Dermis microvascular lymphatic vessel endothelial cell (primary cell): Measurements from ENCODE around the gene CIAO1. TPM values are rescaled to one million over a fixed set of nuclear protein-coding genes. Genes with fewer than 3 reads are reported as not detected.
"Not testable (repeated sequence)": the region's sequence is repeated elsewhere in the genome, so short reads cannot be mapped to it uniquely, and the experiment has no call there.

Experiments
- DNase-seq, 2 donors: peaks; one replicate each; pipeline versions ENCODE4 v3.0.0 to v3.0.0-alpha.2; 2010; ENCODE audit warnings: low read depth in 2 of 2
- total RNA-seq: library from RNA; depleted of rRNA; stranded (reverse); fragments of >200 nt; gene quantifications from 2 replicates; pipeline ENCODE4 v1.2.1, GENCODE V29; 2014

CIAO1 gene
- total RNA-seq = 84.2 and 100 TPM in 2 replicates

DNA sequence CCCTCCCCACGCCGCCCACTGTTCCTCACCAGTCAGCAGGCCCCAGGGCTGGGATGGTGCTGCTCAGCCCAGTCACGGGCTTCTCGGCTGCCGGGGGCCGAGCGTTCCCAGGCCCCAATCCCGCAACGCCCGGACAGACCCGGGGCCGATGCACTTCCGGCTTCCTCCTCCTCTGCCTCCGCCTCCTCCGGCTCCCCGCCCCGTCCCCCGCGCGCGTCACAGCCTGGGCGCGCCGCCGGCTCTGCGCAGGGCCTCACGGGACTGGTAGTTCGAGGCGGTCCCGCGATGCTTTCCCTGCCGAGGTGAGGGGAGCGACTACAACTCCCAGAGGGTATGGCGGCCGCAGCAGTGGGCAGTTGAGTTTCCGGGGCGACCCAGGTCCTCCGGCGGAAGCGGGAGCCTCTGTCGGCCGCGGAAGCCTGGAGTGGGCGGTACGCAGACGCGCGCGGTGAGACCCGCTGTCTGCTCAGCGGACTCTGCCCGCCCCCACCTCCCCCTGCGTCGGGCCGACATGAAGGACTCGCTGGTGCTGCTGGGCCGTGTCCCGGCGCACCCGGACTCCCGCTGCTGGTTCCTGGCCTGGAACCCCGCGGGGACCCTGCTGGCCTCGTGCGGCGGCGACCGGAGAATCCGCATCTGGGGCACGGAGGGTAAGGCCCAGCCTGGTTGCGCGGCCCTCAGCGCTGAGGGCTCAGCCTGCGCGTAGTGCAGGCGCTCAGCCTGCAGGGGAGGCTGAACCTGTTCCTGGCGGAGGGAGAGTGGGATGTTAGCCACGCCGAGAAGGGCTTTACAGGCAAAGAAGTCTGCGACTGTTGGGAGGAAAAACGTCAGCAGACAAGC lies at the start of gene CIAO1, which contains the start of gene TMEM127:
TSS of gene CIAO1 (plus strand) at position 386 of the 840 bp plus-strand sequence. CDS start at position 512, 126 bp downstream.
TSS of gene TMEM127 (minus strand) at position 158 of the 840 bp plus-strand sequence. CDS start 616 bp downstream, outside the sequence.
- peak; percentile 93 to 99 for DNase-seq

DNA sequence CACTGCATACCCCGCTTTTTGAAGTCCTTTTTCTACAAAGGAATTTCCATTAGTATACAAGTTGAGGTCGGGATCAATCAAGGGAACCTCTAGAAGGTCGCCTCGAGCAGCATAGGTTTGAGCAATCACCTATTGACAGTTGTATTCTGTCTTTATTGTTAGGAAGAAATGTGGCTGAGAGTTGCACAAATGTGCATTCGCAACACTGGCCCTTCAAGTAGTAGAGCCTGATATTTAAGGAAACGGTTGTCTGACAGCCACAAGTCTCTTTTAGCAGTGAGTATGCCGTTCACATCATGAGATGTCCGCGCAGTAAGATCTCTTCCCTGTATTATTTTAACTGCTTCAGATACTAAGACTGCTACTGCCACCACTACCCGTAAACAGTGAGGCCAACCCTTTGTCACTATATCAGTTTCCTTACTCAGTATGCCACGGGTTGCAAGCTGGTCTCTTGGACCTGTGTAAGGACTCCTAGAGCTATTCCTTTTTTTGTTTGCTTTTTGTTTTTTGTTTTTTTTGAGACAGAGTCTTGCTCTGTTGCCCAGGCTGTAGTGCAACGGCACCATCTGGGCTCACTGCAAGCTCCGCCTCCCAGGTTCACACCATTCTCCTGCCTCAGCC lies 47.4 kb upstream of the CIAO1 start:
- DNase-seq = no peak

DNA sequence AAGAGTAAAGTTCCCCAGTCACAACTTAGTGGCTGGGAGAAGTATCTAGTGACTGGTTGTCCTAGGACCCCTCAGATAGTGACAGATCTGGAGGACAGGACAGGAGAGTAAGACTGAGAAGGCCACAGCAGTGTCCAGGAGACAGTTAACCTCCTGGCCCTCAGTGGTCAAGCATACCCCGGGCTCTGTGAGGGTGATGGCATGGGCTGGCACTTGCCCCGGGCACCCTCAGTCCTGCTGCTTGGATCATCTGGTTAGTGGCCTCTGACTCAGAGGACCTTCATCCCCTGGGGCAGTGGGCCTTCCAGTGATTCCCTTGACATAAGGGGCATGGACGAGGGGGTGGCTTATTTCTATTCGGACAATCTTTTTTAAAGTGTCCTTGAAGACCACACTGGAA lies 46.1 kb upstream of the CIAO1 start:
- not testable (repeated sequence) for DNase-seq

DNA sequence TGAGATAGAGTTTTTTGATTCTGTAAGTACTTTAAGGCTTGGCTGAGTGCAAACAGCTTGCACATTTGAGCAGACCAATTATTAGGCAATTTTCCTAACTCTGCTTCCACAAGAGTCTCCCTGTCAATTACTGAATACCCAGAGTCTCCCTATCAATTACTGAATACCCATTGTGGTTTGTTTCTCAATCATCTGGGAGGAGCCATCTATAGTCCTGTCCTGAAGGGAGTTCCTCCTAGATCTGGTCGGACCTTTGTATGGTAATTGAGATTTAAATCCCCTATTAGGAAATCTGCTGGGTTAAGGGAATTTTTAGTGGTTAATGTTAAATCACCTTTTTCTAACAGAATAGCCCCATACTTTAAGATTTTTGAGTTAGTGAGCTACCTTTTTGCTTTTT lies 44.9 kb upstream of the CIAO1 start:
- DNase-seq = not testable (repeated sequence)

DNA sequence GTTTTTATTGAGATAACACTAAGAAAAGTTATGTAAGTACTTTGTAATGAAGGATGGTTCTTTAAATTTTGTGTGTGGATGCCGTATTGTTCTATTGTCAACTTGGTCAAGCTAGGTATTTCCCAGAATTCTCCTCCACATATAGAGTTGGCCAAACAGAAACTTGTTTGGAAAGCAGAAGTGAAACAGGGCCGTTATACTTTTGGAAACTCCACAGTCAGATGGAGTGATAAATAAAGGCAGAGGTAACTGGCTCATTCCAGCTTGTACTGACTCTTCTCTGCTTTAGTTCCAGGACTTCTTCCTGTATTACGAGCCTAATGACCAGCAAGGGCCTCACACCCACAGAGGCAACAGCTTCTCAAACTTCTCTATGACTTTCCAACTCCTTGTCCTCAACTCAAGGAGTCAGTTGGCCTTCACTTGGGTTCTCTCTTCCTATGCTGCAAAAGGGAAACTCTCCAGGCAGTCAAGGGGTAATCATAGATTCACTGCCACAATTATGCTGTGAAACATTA lies 41.0 kb upstream of the CIAO1 start:
- no peak for DNase-seq

DNA sequence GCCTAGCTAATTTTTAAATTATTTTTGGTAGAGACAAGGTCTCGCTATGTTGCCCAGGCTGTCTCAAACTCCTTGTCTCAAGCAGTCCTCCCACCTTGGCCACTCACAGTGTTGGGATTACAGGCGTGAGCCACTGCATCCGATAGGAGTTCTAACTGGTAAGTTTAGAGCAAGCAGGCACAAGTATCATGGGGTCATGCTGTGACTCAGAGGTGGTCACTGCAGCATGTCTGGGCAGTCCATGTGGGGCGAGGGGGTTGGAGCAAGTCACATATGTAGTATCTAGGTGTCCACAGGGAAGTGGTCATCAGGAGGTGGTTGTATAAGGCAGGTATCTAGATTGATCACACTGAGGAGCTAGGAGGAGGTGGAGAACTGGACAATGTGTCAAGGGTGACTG lies 34.7 kb upstream of the CIAO1 start:
- no peak for DNase-seq

DNA sequence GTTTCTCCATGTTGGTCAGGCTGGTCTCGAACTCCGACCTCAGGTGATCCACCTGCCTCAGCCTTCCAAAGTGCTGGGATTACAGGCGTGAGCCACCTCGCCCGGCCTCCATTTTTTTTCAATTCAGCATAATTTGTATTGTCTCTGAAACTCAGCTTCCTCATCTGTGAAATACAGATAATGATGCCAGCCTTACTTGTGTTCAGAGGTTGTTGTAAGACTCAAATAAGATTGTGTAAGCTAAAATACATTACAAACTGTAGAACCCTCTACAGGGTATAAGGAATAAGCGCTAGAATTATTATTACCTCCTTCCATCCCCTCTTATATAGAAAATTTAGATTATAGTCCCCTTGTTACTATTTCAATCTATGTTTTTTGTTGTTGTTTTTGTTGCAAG lies 32.6 kb upstream of the CIAO1 start:
- DNase-seq = no peak

DNA sequence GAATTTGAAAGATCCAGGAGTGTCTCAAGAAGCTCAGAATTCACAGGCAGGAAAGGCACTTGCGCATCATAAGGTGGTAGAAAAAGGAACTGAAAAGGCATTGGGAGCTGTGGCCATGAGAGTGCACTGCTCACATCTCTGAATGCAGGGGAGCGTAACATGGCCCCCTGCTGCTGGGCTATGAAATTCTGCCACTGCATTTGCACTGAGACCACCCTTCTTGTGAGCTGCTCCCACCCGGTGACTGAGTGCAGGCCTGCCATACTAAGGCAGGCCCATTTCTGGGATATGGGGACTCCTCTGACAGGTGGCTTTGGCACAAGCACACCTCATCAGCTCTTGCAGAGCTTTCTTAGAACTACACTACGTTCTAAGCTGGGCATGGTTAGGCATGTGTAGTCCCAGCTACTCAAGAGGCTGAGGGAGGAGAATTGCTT lies 32.1 kb upstream of the CIAO1 start:
- no peak for DNase-seq

DNA sequence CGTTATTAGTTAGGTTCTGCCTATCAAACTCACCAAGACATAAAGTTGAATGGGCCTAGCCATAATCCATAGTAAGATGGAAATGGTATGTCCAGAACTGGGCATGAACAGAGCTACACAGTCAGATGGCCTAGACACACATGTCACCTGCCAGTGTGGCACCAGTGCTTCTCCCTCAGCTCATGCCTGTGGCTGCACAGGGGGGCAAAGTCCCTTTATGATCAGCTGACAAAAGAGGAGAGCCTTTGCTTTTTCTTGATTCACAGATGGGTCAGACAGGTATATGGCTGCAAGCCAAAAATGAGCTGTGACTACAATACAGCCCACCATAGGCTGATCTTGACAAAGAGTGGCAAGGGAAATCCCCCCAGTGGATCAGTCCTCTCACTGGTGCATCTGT lies 29.1 kb upstream of the CIAO1 start:
- DNase-seq = no peak

DNA sequence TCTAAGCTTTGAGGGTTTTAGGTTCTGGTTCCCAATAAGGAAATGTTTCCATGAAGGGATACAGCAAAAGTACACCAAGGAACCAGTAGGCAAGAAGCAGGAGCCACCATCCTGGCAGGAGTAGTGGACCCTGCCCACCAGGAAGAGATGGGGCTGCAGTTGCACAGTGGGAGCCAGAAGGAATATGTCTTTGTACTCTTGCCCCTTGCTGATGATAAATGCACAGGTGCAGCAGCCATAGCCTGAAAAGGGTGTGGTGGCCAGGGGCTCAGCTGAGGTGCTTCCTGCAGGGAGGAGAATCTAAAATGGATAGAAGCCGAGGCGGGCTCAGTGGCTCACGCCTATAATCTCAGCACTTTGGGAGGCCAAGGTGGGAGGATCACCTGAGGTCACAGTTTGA lies 27.8 kb upstream of the CIAO1 start:
- DNase-seq = no peak

DNA sequence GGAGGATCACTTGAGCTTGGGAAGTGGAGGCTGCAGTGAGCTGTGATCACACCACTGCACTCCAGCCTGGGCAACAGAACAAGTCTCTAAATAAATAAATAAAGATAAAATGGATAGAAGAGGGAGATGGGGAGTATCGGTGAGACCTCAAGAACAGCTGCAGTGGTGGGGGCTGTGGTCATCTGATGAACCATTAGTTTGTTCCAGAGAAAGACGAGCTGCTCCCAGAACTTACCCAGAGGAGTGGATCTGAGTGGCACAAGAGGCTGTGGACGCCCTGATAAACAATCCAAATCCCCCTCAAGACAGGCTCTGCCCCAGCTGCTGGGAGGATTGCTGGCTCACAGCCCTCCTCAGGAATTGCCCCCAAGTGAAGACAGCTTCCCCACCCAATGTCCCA lies 26.9 kb upstream of the CIAO1 start:
- no peak for DNase-seq

DNA sequence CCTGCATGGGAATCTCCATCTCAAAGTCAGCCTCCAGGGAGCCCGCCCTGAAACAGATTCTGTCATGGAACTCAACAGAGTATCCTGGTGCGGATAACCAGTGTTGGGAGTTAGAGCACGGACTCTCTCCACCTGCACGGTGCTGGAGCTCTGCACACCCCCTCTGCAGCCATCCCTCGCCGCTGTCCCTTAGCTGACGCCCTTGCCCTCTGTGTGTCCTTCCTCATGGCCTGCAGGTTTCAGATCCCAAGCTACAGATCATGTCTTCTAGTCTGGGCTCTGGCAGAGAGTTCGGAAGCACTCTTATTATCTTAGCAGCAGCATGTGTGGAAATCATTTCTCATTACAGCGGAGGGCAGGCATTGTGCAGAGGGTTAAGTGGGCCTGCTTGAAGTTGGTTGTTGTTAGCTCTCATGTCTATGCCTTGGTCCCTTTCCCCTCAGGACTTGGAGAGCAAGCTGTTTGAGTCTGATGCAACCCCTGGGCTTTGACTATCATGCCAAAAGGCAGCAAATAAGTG lies 26.2 kb upstream of the CIAO1 start:
- no peak for DNase-seq

DNA sequence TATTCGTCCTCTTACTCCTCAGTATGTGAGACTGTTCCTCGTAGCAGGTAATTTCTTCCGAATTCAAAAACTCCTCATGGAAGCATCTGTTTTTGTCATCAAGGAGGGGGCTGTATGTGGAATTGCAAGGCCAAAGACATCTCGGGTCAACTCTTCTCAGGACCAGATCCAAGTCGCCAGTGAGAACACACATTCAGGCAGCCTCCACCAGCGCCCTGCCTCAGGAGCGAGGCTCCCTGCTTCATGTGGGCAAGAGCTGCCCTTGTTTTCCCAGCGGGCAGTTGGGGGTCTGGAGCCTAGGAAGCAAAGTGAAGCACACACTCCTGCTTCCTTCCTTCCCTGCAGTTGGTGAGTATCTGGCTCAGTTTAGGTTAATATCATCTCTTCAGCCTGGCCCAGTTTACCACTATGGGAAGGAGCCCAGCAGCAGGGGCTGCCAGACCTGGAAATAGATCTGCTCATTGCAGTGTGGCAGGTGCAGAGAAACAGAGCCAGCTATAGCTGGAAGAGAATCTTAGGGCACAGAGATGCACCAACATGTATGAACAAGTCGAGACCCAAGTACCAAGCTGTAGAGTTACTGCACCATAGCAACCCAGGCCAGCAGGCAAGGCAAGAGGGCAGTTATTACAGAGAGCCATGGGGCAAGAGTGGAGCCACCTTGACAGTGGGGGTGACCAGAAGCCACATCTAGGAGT lies 25.5 kb upstream of the CIAO1 start:
- DNase-seq = no peak

DNA sequence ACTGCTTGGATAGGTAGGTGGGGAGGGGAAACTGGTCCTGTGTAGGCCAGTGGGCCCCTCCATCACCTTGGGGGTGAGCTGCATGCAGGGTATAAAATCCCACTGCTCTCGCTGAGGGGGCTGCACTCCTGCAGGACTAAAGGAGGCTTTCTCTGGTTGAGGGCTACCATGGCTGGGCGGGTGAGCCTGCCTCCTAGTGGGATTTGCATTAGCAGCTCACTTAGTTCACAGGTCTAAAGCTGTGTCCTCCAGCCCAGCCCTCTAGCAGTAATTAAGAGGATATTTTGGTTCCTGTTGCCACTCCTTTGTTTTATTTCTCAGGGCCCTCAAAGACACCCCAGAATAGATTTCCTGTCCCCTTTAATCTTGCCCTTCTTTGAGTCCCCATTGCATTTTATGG lies 24.8 kb upstream of the CIAO1 start:
- DNase-seq = no peak

DNA sequence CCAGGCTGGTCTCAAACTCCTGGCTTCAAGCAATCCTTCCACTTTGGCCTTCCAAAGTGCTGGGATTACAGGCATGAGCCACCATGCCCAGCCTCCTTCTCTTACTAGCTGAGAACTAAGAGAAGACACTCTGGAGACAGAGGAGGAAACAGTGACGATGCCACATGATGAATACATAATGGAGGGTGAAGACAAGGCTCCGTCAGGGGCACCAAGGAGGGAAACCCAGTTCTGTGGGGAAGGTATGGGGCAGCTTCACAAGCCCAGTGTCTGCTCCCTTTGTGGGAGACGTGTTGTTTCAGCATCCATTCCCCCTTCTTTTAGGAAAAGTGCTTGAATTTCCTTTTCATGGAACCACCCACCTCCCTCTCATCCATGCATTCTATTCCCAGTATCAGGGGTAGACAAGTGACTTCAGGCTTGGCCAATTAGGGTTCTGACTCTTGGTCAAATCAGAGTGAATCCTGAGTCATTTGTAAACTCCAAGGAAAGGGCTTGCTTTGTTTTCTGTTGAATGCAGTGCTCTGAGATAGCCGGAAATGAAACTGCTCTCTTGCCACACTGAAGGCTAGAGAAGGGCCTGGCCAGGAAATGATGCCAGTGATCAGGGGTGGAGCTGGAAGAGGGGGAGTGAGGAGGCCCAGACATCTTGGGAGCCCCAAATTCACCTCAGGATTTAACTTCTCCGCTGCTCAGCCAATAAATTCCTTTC lies 24.0 kb upstream of the CIAO1 start:
- DNase-seq = peak; percentile 36 to 84

DNA sequence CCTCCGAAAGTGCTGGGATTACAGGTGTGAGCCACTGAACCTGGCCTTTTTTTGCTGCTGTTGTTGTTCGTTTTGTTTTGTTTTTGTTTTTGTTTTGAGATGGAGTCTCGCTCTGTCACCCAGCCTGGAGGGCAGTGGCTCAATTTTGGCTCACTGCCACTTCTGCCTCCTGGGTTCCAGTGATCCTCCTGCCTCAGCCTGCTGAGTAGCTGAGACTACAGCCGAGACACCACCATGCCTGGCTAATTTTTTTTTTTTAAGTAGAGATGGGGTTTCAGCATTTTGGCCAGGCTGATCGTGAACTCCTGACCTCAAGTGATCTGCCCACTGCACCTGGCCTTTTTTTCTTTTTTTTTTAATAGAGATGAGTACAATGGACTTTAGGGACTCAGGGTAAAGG lies 22.2 kb upstream of the CIAO1 start:
- no peak for DNase-seq

DNA sequence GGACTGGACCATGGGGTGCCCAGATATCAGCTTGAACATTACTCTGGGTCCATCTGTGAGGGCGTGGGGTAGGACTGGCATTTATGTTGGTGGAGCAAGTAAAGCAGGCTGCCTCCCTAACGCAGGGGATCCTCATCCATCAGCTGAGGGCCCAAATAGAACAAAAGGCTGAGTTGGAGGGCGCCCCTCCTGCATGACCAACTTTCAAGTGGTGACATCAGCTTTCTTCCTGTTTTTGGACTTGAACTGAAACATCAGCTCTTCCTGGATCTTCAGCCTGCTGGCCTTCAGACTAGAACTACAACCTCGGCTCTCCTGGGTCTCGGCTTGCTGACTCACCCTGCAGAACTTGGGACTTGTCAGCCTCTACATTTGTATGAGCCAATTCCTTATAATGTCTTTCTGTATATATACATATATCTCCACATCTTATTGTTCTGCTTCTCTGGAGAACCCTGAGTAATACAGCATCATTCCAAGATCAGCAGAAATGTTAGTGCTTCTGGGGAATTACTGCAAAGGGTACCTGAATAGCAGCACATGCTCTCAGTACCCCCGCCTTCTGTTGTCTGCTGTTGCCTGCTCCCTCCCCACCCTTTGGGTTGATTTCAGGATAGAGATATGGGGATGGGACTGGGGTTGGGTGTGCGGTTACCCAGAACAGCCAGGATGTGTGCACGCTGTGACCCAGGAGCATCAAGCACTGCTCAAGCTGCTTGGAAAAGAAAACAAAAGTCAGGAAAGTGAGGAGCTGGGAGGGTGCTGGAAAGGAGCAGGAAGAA lies 20.2 kb upstream of the CIAO1 start:
- peak in 1 of 2 donors; percentile 87 for DNase-seq

DNA sequence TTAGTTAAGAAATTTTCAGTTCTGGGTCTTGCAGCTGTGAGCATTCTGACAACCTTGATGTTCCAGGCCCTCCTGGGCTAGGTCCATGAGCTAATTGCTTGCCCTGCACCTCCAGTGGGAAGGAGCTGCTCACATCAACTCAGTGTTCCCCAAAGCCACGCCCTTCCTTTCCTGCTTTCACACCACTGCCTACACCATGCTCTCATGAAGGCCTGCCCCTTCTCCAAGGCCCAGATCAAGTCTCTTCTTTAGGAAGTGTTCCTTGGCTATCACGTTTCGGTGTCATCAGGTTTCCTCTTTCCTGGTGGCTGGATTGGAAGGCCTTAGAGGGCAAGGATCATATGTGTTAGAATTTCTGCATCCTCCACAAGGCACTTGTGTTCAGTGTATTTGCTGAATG lies 19.0 kb upstream of the CIAO1 start:
- DNase-seq = no peak

DNA sequence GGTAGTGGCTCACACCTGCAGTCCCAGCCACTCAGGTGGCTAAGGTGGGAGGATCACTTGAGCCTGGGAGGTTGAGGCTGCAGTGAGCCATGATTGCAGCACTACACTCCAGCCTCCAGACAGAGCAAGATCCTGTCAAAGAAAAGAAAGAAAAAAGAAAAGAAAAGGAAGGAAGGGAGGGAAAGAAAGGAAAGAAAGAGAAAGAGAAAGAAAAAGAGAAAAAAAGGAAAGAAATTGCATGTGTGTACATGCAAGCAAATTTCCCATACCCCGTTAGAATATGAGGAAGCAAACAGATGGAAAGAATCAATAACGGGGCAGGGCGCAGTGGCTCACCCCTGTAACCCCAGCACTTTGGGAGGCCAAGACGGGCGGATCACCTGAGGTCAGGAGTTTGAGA lies 18.1 kb upstream of the CIAO1 start:
- no peak for DNase-seq

DNA sequence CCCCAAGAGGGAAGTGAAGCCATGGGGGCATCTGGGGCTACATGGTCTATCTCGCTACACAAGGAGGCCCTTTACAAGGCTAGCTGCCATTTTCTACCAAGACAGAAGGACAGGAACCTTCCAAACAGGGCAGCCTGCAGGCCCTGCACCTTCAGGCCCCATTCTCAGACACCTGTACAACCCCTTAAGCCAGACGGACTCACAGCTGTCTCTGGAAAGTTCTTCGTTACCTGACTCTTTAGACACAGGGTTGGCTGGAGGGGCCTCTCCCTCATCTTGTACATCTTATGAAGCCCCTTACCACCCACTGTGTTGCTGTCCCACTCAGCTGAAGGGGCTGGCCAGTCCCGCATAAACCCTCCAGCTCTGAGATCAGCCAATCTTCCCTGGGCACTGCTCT lies 17.4 kb upstream of the CIAO1 start:
- no peak for DNase-seq
